ENCODE data around the gene LCNL1. TPM values are rescaled to one million over a fixed set of nuclear protein-coding genes. Genes with fewer than 3 reads are reported as not detected.

Gene LCNL1
- total RNA-seq, 1 experiment from 2014 or later, result not detected

- BruUV-seq (replicated peaks), result no TSS peak
- Histone ChIP-seq H3K27ac (ENCODE audit: low read depth, low read length, poor library complexity, severe bottlenecking) (no peak overlapping the region), H3K27me3 (replicated peaks; ENCODE audit: insufficient read depth, low read depth, low read length, poor library complexity) (no peaks in the 10 kb centered on the region), H3K36me3 (ENCODE audit: insufficient read depth, low read length, poor library complexity, severe bottlenecking) (no peaks in the 10 kb centered on the region), H3K9me3 (ENCODE audit: low read depth, low read length, poor library complexity, severe bottlenecking) (no peaks in the 10 kb centered on the region), H3K4me3 (ENCODE audit: low read depth, low read length, poor library complexity, severe bottlenecking) (no peak overlapping the region), H3K4me1 (ENCODE audit: insufficient read depth, low read length, poor library complexity, severe bottlenecking) (no peaks in the 10 kb centered on the region)
- POLR2A ChIA-PET (ENCODE audit: low non-redundant PET), result no interaction called here
- CTCF ChIA-PET, result no interaction called here
- no peak for TF ChIP-seq EZH2 (IDR thresholded peaks at IDR 0.05; ENCODE audit: borderline replicate concordance, low read depth, low read length, poor library complexity, severe bottlenecking)
- no peak for TF ChIP-seq CTCF (conservative IDR thresholded peaks at IDR 0.05; ENCODE audit: low read depth, low read length)
- no peak for DNase-seq (ENCODE audit: low spot score)
- intact Hi-C loops (cut with micrococcal nuclease; ENCODE audit: unreplicated experiment), result no loop called here
Observed at GRCh38 chr9:136979769-136980587, 2.8 kb upstream of the LCNL1 start.

GRCh38 chr9:136980669-136981478 is 1.9 kb upstream of the LCNL1 start:
- no peak for TF ChIP-seq EZH2 (IDR thresholded peaks at IDR 0.05; ENCODE audit: borderline replicate concordance, low read depth, low read length, poor library complexity, severe bottlenecking)
- TF ChIP-seq CTCF (conservative IDR thresholded peaks at IDR 0.05; ENCODE audit: low read depth, low read length), result no peak
- no TSS peak for BruUV-seq (replicated peaks)
- intact Hi-C loops (cut with micrococcal nuclease; ENCODE audit: unreplicated experiment), result no loop called here
- CTCF ChIA-PET, result no interaction called here
- no peak overlapping the region for H3K27ac ChIP-seq (ENCODE audit: low read depth, low read length, poor library complexity, severe bottlenecking)
- no peaks in the 10 kb centered on the region for H3K27me3 ChIP-seq (replicated peaks; ENCODE audit: insufficient read depth, low read depth, low read length, poor library complexity)
- no peaks in the 10 kb centered on the region for H3K4me1 ChIP-seq (ENCODE audit: insufficient read depth, low read length, poor library complexity, severe bottlenecking)
- no peaks in the 10 kb centered on the region for H3K36me3 ChIP-seq (ENCODE audit: insufficient read depth, low read length, poor library complexity, severe bottlenecking)
- no peaks in the 10 kb centered on the region for H3K9me3 ChIP-seq (ENCODE audit: low read depth, low read length, poor library complexity, severe bottlenecking)
- DNase-seq (ENCODE audit: low spot score), result no peak
- H3K4me3 ChIP-seq (ENCODE audit: low read depth, low read length, poor library complexity, severe bottlenecking), result no peak overlapping the region
- POLR2A ChIA-PET (ENCODE audit: low non-redundant PET), result no interaction called here

- Histone ChIP-seq H3K27ac (ENCODE audit: low read depth, low read length, poor library complexity, severe bottlenecking) (no peak overlapping the region), H3K27me3 (replicated peaks; ENCODE audit: insufficient read depth, low read depth, low read length, poor library complexity) (no peaks in the 10 kb centered on the region), H3K4me3 (ENCODE audit: low read depth, low read length, poor library complexity, severe bottlenecking) (no peak overlapping the region), H3K9me3 (ENCODE audit: low read depth, low read length, poor library complexity, severe bottlenecking) (no peaks in the 10 kb centered on the region), H3K36me3 (ENCODE audit: insufficient read depth, low read length, poor library complexity, severe bottlenecking) (no peaks in the 10 kb centered on the region), H3K4me1 (ENCODE audit: insufficient read depth, low read length, poor library complexity, severe bottlenecking) (no peaks in the 10 kb centered on the region)
- ChIA-PET POLR2A (ENCODE audit: low non-redundant PET) (no interaction called here), CTCF (no interaction called here)
- intact Hi-C loops (cut with micrococcal nuclease; ENCODE audit: unreplicated experiment), result no loop called here
- peak; percentile 67 for DNase-seq (ENCODE audit: low spot score)
- no peak for TF ChIP-seq CTCF (conservative IDR thresholded peaks at IDR 0.05; ENCODE audit: low read depth, low read length)
- no peak for TF ChIP-seq EZH2 (IDR thresholded peaks at IDR 0.05; ENCODE audit: borderline replicate concordance, low read depth, low read length, poor library complexity, severe bottlenecking)
- BruUV-seq (replicated peaks), result no TSS peak
Observed at GRCh38 chr9:136981588-136982231, 1.1 kb upstream of the LCNL1 start.

Measured in A673 (cell line).